ENCODE measurements around the gene RBM47.
"Not testable (repeated sequence)": the region's sequence is repeated elsewhere in the genome, so short reads cannot be mapped to it uniquely, and the experiment has no call there.

The RBM47 gene

DNA sequence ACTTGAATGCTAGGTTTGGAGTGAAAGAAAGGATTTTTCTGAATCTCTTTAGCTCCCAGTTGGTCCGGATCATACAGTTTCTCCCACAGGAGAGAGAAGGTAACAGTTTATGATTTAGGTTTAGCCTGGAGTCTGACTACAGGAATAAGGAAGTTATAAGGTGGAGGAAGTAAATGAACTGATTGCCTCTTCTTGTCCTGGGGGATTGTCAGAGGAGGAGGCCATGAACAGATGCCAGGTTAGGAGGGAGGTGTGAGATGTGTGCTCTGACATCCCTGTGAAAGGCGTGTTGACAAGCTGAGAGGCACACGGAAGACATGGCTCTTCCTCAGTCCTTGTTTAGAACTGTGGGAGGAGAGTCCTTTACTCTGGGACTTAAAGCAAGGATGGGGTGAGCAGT, 230.1 kb downstream of the RBM47 start:
- no peak for DNase-seq

DNA sequence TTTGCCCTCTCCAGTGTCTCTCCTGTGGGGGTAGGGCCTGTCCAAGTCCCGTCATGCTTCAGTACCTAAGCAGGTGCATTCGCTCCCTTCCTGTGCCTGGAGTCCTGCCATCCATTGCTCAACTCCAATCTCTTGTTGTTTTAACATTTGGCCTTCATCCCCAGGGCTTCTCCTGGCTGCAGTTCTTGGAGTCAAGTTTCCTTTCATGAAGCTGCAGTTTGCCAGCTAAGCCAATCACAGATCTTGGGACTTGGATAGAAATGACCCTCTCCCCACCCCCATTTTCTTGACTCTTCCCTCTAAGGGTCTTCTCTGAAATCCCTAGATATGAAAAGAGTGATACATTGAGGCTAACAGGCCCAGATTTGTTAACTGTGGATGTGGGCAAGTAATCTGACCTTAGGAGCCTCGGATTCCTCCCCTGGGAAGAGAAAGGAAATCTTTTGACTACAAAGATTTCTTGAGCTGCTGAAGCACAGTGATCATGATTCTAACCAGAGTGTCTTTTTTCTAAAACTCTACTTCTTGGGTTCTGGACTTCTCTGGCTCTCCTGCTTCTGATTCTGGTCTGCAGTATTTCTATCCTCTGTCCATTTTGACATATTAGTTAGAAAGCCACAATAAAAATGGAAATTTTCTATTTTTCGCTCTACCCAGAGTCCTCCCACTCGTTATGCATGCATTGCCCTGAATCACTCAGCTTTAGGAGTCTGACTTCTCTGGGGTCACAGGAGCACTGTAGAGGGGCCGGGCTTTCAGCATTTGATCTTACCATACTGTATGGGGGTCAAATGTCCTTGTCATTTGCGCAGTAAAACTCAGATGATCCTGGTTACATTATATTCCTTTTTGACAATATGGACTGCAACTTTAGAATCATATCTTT, 233.5 kb downstream of the RBM47 start:
- DNase-seq: no peak

DNA sequence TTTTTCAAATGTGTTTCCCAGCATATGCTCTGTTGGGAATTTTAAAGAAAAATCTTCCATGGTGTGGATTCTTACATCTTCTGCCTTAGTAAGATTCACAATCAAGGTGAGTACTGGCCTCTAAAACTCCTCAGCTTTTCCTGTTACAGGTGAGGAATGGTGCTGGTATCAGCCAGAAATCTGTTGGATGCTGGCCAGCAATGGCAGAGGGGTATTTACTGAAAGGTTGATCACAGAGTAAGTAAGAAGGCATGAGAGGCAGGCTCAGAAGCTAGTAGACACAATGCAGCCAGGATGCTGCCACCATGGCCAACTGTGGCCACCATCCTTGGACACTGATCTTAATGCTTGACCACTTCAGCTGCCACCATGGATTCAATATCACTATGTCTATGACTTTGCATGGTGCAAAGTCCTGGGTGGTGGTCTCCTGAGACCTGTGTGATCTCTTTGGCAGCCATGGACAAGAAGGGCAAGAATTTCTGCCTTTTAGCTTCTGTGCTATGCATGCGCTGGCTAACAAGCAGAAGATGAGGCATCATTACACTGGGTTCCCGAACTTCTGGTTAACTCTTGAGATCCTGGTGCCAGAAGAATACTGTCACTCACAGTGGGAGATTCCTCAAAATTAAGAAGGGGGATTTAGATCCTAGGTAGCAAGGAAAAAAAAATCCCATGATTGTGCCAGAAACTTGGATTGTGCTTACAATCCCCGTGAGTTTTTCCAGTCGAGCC, 234.3 kb downstream of the RBM47 start:
- DNase-seq: no peak

DNA sequence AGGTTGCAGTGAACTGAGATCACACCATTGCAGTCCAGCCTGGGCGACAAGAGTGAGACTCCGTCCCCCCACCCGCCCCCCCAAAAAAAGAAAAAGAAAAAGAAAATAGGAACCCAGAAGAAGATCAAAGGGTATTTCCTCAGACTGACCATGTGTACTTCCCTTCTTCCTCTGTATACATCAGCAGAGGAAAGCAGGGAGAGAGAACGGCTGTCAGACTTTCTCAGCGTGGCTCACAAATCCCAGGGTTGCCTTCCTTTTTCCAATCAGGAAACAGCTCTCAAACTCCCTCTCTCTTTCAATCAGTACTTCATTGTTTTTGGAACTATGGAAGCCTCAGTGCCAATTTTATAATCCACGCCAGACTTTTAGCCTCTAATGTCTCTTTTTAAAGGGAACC, 235.4 kb downstream of the RBM47 start:
- no peak for DNase-seq

DNA sequence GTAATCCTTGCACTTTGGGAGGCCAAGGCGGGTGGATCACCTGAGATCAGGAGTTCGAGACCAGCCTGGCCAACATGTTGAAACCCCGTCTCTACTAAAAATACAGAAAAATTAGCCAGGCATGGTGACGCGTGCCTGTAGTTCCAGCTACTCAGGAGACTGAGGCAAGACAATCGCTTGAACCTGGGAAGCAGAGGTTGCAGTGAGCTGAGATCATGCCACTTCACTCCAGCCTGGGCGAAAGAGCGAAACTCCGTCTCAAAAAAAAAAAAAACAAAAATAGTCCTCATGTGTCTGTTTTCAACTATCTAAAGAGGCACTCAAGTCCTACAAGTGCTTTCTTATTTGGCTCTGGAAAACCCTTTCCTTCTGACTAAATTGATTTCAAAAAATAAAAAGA, 237.4 kb downstream of the RBM47 start:
- not testable (repeated sequence) for DNase-seq

DNA sequence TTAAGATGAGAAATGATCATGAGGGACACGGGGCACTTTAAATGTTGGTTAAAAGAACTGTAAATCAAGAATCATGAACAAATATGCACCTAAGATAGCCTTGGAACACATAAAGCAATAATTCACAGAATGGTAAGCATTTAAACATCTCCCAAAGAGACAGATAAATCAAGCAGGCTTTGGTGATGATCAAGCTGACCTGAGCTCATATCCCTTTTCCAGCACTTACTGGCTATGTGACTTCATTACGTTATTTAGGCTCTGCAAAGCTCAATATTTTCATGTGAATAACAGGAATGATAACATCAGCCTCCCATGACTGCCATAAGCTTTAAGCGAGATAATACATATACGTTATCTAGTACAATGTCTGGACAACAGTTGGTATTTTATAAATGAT, 239.7 kb downstream of the RBM47 start:
- DNase-seq: no peak

DNA sequence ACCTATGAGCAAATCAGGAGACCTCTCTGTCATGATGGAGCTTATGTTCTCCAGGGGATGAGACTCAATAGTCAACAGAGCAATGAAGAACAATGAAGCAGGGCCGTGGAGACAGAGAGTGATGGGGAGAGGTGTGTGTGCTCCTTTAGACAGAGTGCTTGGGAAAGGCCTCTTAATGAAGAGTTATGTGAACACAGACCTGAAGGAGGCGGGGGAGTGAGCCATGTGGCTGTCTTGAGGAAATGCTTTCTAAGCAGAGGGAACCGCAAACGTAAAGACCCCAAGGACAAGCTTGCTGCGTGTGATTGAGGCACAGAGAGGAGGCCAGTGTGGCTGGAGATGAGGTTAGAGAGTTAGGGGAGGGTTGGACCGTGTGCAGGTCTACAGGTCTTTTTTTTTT, 241.4 kb downstream of the RBM47 start:
- DNase-seq: no peak

DNA sequence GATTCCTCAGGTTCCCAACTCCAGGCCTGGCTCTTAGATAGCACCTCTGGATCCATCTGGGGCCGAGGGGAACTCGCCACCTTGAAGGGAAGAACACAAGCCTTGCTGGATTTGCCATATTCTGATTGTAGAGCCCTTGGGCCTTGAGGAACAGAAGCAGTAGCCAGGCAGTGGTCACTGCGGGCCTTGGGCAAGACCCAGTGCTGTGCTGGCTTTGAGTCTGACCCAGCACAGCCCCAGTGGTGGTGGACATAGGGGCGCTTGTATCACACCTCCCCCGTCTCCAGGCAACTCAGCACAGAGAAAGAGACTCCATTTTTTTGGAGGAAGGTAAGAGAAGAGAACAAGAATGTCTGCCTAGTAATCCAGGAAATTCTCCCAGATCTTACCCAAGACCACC, 249.0 kb downstream of the RBM47 start:
- DNase-seq: no peak

DNA sequence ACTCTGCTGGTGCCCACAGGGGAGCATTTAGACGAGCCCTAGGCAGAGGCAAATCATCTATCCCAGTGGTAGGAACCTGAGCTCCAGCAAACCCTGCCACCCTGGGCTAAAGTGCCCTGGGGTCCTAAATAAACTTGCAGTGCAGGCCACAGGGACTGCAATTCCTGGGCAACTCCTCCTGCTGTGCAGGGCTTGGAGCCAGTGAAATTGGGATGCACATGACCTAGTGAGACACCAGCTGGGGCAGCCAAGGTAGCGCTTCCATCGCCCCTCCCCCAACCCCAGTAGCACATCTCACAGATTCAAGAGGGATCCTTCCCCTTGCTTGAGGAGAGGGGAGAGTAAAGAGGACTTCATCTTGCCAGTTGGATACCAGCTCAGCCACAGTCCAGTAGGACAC, 250.4 kb downstream of the RBM47 start:
- DNase-seq: no peak

DNA sequence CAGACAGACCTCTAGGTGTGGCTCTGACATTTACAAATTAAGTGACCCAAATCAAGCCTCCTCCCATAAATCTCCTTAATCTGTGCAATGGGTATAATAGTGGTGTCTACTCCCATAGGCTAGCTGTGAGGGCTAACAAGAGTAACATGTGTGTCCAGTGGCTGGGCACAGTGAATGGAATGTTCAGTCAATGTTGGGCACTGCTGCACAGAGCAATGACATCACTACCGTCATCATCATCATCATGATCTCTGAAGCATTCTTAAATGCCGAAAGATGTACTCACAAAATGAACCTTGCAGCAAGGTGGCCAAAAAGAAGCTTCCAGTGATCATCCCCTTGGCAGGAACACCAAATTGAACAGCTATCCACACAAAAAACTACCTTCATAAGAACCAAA, 251.0 kb downstream of the RBM47 start:
- DNase-seq: no peak

DNA sequence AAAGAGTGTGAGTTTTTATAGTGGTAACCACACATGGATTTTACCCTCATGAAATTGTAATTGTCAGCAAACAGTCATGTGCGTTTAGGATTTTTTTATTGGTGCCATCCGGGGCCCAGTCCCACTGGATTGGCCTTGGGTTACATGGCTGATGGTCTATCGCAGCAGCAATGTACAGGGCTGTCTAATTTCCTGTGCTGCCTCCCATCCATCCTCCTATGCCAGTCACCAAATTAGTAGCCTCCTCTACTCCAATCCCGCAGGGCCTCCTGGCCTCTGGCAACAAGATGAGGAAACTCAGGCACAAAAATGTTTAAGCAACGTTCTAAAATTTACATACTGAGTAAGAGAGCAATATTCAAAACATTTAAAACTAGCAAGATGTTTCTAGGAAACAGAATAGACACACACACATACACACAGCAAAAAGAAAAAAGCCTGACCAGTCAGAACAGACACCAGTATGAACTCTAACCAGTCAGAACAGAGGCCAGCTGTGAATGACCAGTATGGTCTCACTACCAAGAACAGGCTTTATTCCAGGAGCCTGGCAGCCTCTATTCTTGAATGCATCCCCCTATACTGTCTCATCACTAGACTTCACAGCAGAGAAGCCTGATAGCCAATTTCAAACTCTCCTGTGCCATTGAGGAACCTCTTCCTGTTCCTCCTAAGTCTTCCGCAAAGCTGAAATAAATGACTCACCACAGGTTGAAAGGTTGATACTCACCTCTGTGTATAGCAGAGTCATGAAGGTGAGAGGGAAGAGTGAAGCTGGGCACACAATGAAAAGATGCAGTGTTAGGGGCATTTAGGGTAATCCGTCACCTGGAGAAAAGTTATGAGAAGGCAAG, 251.9 kb downstream of the RBM47 start:
- DNase-seq: no peak

DNA sequence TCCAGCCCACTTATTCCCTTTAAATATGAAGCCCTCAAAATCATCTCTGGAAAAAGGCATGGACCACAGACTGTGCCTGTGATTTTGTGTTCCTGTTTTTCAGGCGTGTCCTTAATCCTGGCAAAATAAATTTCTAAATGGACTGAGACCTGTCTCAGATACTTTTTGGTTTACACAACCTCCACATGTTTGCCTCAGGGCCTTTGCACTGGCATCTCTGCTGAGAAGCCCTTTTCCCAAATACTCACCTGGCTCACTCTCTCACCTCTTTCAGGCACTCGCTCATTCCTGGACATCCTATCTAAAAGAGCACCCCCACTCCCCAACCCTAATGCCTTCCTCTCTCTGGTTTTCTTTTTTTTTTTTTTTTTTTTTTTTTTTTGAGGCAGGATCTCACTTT, 254.0 kb downstream of the RBM47 start:
- DNase-seq: no peak

DNA sequence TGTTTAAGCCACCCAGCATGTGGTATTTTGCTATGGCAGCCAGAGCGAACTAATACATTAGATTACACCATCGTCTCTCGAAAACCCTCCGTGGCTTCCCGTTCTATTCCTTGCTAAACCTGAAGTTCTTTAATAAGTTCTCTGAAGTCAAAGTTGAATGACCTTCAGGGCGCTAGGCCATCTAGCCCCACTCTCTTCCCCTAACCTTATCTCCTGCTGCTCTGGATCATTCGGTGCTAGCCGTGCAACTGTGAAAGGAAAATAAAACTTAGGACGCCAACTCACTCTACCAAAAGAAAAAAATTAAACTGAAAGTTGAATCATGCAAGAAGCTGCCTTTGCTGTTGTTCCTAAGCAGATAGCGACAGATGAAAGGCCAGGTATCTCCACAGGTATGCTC, 254.6 kb downstream of the RBM47 start:
- DNase-seq: no peak

DNA sequence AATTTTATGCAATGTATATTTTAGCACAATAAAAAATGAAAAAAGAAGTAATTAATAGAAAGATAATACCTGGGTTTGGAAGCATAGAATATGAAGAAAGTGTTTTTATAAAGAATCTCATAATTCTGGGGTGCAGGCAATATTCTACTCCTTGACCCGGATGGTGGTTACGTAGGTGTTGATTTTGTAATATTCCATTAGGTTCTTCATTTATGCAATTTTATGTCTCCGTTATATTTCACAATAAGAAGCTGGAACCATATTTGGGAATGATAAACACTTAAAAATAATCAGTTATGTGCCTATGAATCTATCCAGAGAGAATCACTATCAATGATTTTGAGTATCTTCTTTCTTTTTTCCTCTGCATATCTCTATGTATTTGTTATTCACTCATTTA, 256.0 kb downstream of the RBM47 start:
- no peak for DNase-seq

All from cortex of kidney (tissue), 1 donor.